Erythroblast (primary cell): ENCODE measurements around the gene DRICH1.
"Not testable (repeated sequence)": the region's sequence is repeated elsewhere in the genome, so short reads cannot be mapped to it uniquely, and the experiment has no call there.

Experiments
- GATA1 ChIP-seq: IDR thresholded peaks from 2 replicates; pipeline ENCODE4 v1.6.1; 2011; ENCODE audit warnings: low read depth, mild to moderate bottlenecking, control low read depth, low read length, moderate library complexity
- POLR2A ChIP-seq: IDR thresholded peaks from 2 replicates; pipeline ENCODE4 v1.6.1; 2011; ENCODE audit warnings: mild to moderate bottlenecking, low read length

DNA sequence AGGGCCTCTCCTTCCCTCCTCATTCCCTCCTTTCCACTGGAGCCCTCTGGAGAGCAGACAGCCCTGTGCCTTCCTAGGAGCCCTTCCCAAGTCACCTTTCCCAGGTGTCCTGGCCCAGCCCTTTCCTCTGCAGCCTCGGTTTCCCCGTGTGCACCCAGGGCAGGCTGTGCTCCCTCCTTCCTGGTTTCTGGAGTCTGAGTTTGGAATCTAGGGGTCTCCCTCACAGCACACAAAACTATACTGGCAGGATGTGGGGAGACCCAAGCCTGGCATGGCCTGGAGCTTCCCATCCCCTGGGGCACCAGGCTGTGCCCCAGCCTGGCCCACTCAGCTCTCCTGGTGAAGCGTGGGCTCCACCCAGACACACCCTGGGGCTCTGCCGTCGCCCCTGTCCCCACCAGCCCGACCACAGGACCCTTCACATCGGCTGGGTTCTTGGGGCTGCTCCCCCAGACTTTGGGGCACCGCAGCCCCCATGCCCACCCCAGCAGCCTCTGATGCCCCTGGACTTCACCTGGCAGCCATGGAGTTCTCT, 58.4 kb downstream of the DRICH1 start:
- not testable (repeated sequence) for TF ChIP-seq POLR2A, GATA1
